ENCODE data around the gene WNK2. TPM values are rescaled to one million over a fixed set of nuclear protein-coding genes. Genes with fewer than 3 reads are reported as not detected.
A peak's percentile ranks its signal among the peaks of the same experiment; 100 is the strongest.

WNK2 gene
- total RNA-seq, 1 experiment from 2014 or later = 8.9 TPM

- DNase-seq (ENCODE audit: low spot score) = peak; percentile 87
- in situ Hi-C loops (cut with HindIII; ENCODE audit: low sequenced_read_pairs) = loop anchor here (10.0 kb wide), 1 partner anchor 55 kb away; no protein-coding TSS in a partner anchor
These were observed 24.1 kb upstream of the WNK2 start for GRCh38 chr9:93159601-93160471.

GRCh38 chr9:93161786-93162562, 22.0 kb upstream of the WNK2 start:
- peak; percentile 81 for DNase-seq (ENCODE audit: low spot score)
- in situ Hi-C loops (cut with HindIII; ENCODE audit: low sequenced_read_pairs) = no loop called here

GRCh38 chr9:93164085-93164484, 19.9 kb upstream of the WNK2 start:
- in situ Hi-C loops (cut with HindIII; ENCODE audit: low sequenced_read_pairs) = no loop called here
- no peak for DNase-seq (ENCODE audit: low spot score)

- no peak for DNase-seq (ENCODE audit: low spot score)
- in situ Hi-C loops (cut with HindIII; ENCODE audit: low sequenced_read_pairs) = no loop called here
These were observed 17.2 kb upstream of the WNK2 start for GRCh38 chr9:93166699-93167098.

- DNase-seq (ENCODE audit: low spot score) = no peak
- in situ Hi-C loops (cut with HindIII; ENCODE audit: low sequenced_read_pairs) = no loop called here
These were observed 16.8 kb upstream of the WNK2 start for GRCh38 chr9:93167185-93167584.

GRCh38 chr9:93167838-93168237, 16.1 kb upstream of the WNK2 start:
- in situ Hi-C loops (cut with HindIII; ENCODE audit: low sequenced_read_pairs) = no loop called here
- no peak for DNase-seq (ENCODE audit: low spot score)

- in situ Hi-C loops (cut with HindIII; ENCODE audit: low sequenced_read_pairs) = no loop called here
- DNase-seq (ENCODE audit: low spot score) = no peak
These were observed 15.4 kb upstream of the WNK2 start for GRCh38 chr9:93168581-93168980.

GRCh38 chr9:93169444-93169843, 14.5 kb upstream of the WNK2 start:
- in situ Hi-C loops (cut with HindIII; ENCODE audit: low sequenced_read_pairs) = no loop called here
- no peak for DNase-seq (ENCODE audit: low spot score)

- no peak for DNase-seq (ENCODE audit: low spot score)
- in situ Hi-C loops (cut with HindIII; ENCODE audit: low sequenced_read_pairs) = no loop called here
These were observed 13.4 kb upstream of the WNK2 start for GRCh38 chr9:93170571-93170970.

GRCh38 chr9:93171261-93171990, 12.5 kb upstream of the WNK2 start:
- in situ Hi-C loops (cut with HindIII; ENCODE audit: low sequenced_read_pairs) = no loop called here
- no peak for DNase-seq (ENCODE audit: low spot score)

GRCh38 chr9:93172666-93173364, 11.1 kb upstream of the WNK2 start:
- DNase-seq (ENCODE audit: low spot score) = peak; percentile 61

GRCh38 chr9:93173365-93174051, 10.4 kb upstream of the WNK2 start:
- DNase-seq (ENCODE audit: low spot score) = no peak
- in situ Hi-C loops (cut with HindIII; ENCODE audit: low sequenced_read_pairs) = no loop called here

More at GRCh38 chr9:93172666-93173364, 11.1 kb upstream of the WNK2 start:
- in situ Hi-C loops (cut with HindIII; ENCODE audit: low sequenced_read_pairs) = no loop called here

- in situ Hi-C loops (cut with HindIII; ENCODE audit: low sequenced_read_pairs) = no loop called here
- DNase-seq (ENCODE audit: low spot score) = no peak
These were observed 9.0 kb upstream of the WNK2 start for GRCh38 chr9:93174976-93175375.

GRCh38 chr9:93177676-93178075, 6.3 kb upstream of the WNK2 start:
- in situ Hi-C loops (cut with HindIII; ENCODE audit: low sequenced_read_pairs) = no loop called here
- no peak for DNase-seq (ENCODE audit: low spot score)

- DNase-seq (ENCODE audit: low spot score) = no peak
- in situ Hi-C loops (cut with HindIII; ENCODE audit: low sequenced_read_pairs) = no loop called here
These were observed 4.8 kb upstream of the WNK2 start for GRCh38 chr9:93178851-93179786.

GRCh38 chr9:93180938-93181337, 3.0 kb upstream of the WNK2 start:
- no peak for DNase-seq (ENCODE audit: low spot score)
- in situ Hi-C loops (cut with HindIII; ENCODE audit: low sequenced_read_pairs) = no loop called here

GRCh38 chr9:93181672-93182435, 2.1 kb upstream of the WNK2 start:
- in situ Hi-C loops (cut with HindIII; ENCODE audit: low sequenced_read_pairs) = no loop called here

More at GRCh38 chr9:93181672-93182435, 2.1 kb upstream of the WNK2 start:
- peak; percentile 83 for DNase-seq (ENCODE audit: low spot score)

Measured in G401 (cell line).